NCI-H2196 (cell line): Measurements from ENCODE around the gene DNAAF5.
"Not testable (repeated sequence)": the region's sequence is repeated elsewhere in the genome, so short reads cannot be mapped to it uniquely, and the experiment has no call there.

Experiments
- DNase-seq: peaks from one replicate; lab custom pipeline; 2025; ENCODE audit not compliant: unreplicated experiment; lab: John Stamatoyannopoulos, UW

Gene DNAAF5

GRCh38 chr7:745431-746154 lies 19.1 kb downstream of the DNAAF5 start:
- no peak for DNase-seq

GRCh38 chr7:746155-747061 lies 19.9 kb downstream of the DNAAF5 start:
- no peak for DNase-seq

- no peak for DNase-seq
Observed at GRCh38 chr7:747186-747585, 20.7 kb downstream of the DNAAF5 start.

- DNase-seq = no peak
Observed at GRCh38 chr7:748446-748845, 21.9 kb downstream of the DNAAF5 start.

GRCh38 chr7:749140-749551 lies 22.6 kb downstream of the DNAAF5 start:
- DNase-seq = no peak

- no peak for DNase-seq
Observed at GRCh38 chr7:750111-750905, 23.8 kb downstream of the DNAAF5 start.

- no peak for DNase-seq
Observed at GRCh38 chr7:751826-752225, 25.3 kb downstream of the DNAAF5 start.

GRCh38 chr7:752256-752655 lies 25.8 kb downstream of the DNAAF5 start:
- DNase-seq = not testable (repeated sequence)

GRCh38 chr7:753190-753589 lies 26.7 kb downstream of the DNAAF5 start:
- no peak for DNase-seq

- no peak for DNase-seq
Observed at GRCh38 chr7:754531-755412, 28.3 kb downstream of the DNAAF5 start.

GRCh38 chr7:755413-755805 lies 28.9 kb downstream of the DNAAF5 start:
- DNase-seq = no peak

GRCh38 chr7:756231-756927 lies 29.9 kb downstream of the DNAAF5 start:
- DNase-seq = no peak

- DNase-seq = no peak
Observed at GRCh38 chr7:756928-757560, 30.5 kb downstream of the DNAAF5 start.

- DNase-seq = no peak
Observed at GRCh38 chr7:757741-758163, 31.3 kb downstream of the DNAAF5 start.

GRCh38 chr7:759569-759968 lies 33.1 kb downstream of the DNAAF5 start:
- no peak for DNase-seq

GRCh38 chr7:760006-760405 lies 33.5 kb downstream of the DNAAF5 start:
- DNase-seq = no peak

GRCh38 chr7:761101-761500 lies 34.6 kb downstream of the DNAAF5 start:
- no peak for DNase-seq

GRCh38 chr7:761631-762030 lies 35.1 kb downstream of the DNAAF5 start:
- no peak for DNase-seq

GRCh38 chr7:762885-763284 lies 36.4 kb downstream of the DNAAF5 start:
- DNase-seq = no peak
